GM18858 (cell line): ENCODE data around the gene MAZ.

Source experiments
- ATAC-seq: cut with Tn5 transposase; IDR thresholded peaks from one replicate; pipeline ENCODE4 v1.9.1; 2021; ENCODE audit not compliant: unreplicated experiment

MAZ gene

GRCh38 chr16:29852654-29853053, 46.3 kb downstream of the MAZ start:
- no peak for ATAC-seq

- ATAC-seq = no peak
Measured at GRCh38 chr16:29854520-29855100, 48.3 kb downstream of the MAZ start.

GRCh38 chr16:29857133-29857760, 50.9 kb downstream of the MAZ start:
- no peak for ATAC-seq

GRCh38 chr16:29858149-29858849, 52.0 kb downstream of the MAZ start:
- ATAC-seq = no peak

- ATAC-seq = no peak
Measured at GRCh38 chr16:29858974-29859373, 52.6 kb downstream of the MAZ start.

- ATAC-seq = no peak
Measured at GRCh38 chr16:29860218-29860617, 53.9 kb downstream of the MAZ start.
